Chondrocyte (in vitro differentiated cells): Measurements from ENCODE around the gene KCNA2. TPM values are rescaled to one million over a fixed set of nuclear protein-coding genes. Genes with fewer than 3 reads are reported as not detected.

Experiments
- DNase-seq: peaks from one replicate; pipeline ENCODE4 v3.0.0; 2021; ENCODE audit warnings: mixed read lengths, low spot score
- H3K27ac Mint-ChIP-seq: one replicate; pipeline ENCODE4 v1.8.0; 2021; ENCODE audit warnings: mild to moderate bottlenecking, moderate library complexity, mixed read lengths; ENCODE audit not compliant: unreplicated experiment
- H3K27me3 Mint-ChIP-seq: 2 replicates; pipeline ENCODE4 v1.8.0; 2021; ENCODE audit warnings: low read depth, mixed read lengths
- H3K36me3 Mint-ChIP-seq: 2 replicates; pipeline ENCODE4 v1.8.0; 2021; ENCODE audit warnings: low read depth, mixed read lengths
- H3K4me1 Mint-ChIP-seq: 2 replicates; pipeline ENCODE4 v1.8.0; 2021; ENCODE audit warnings: low read depth, mild to moderate bottlenecking, mixed read lengths
- H3K4me3 Mint-ChIP-seq: one replicate; pipeline ENCODE4 v1.8.0; 2021; ENCODE audit warnings: mild to moderate bottlenecking, moderate library complexity, mixed read lengths; ENCODE audit not compliant: unreplicated experiment
- H3K9me3 Mint-ChIP-seq: 2 replicates; pipeline ENCODE4 v1.8.0; 2021; ENCODE audit warnings: low read depth, mixed read lengths
- CTCF ChIP-seq: fragments of 200-600 bp; sonication (generic); IDR thresholded peaks from 2 replicates; pipeline ENCODE4 v1.5.0; 2021; ENCODE audit warnings: antibody characterized with exemption, mild to moderate bottlenecking, moderate library complexity
- total RNA-seq: library from RNA; stranded (reverse); gene quantifications from 3 replicates; pipeline ENCODE4 v1.2.1, GENCODE V29; 2021

The KCNA2 gene
- total RNA-seq, 1 donor from 2014 or later: 0.17 TPM

- peaks cover 6% of the 10 kb centered on the region for H3K4me1 Mint-ChIP-seq
- H3K9me3 Mint-ChIP-seq: no peaks in the 10 kb centered on the region
- no peak for TF ChIP-seq CTCF
Measured at GRCh38 chr1:110617589-110617988, 11.4 kb upstream of the KCNA2 start.

GRCh38 chr1:110617116-110617515, 11.0 kb upstream of the KCNA2 start:
- Mint-ChIP-seq H3K27ac (no peak overlapping the region), H3K27me3 (peaks cover 69% of the 10 kb centered on the region), H3K36me3 (no peaks in the 10 kb centered on the region), H3K4me1 (peaks cover 6% of the 10 kb centered on the region), H3K4me3 (no peak overlapping the region), H3K9me3 (no peaks in the 10 kb centered on the region)
- TF ChIP-seq CTCF: no peak
- DNase-seq: no peak

More at GRCh38 chr1:110617589-110617988, 11.4 kb upstream of the KCNA2 start:
- peaks cover 66% of the 10 kb centered on the region for H3K27me3 Mint-ChIP-seq
- no peak overlapping the region for H3K27ac Mint-ChIP-seq
- H3K36me3 Mint-ChIP-seq: no peaks in the 10 kb centered on the region
- DNase-seq: no peak
- H3K4me3 Mint-ChIP-seq: no peak overlapping the region

GRCh38 chr1:110616587-110616986, 10.4 kb upstream of the KCNA2 start:
- TF ChIP-seq CTCF: no peak
- no peaks in the 10 kb centered on the region for H3K36me3 Mint-ChIP-seq
- no peak for DNase-seq
- no peaks in the 10 kb centered on the region for H3K9me3 Mint-ChIP-seq
- H3K27ac Mint-ChIP-seq: no peak overlapping the region
- H3K4me3 Mint-ChIP-seq: no peak overlapping the region
- peaks cover 67% of the 10 kb centered on the region for H3K27me3 Mint-ChIP-seq
- H3K4me1 Mint-ChIP-seq: peaks cover 6% of the 10 kb centered on the region

- H3K9me3 Mint-ChIP-seq: no peaks in the 10 kb centered on the region
- H3K27me3 Mint-ChIP-seq: peaks cover 61% of the 10 kb centered on the region
- peak; percentile 83 for TF ChIP-seq CTCF
- no peaks in the 10 kb centered on the region for H3K36me3 Mint-ChIP-seq
- H3K4me3 Mint-ChIP-seq: no peak overlapping the region
- peaks cover 6% of the 10 kb centered on the region for H3K4me1 Mint-ChIP-seq
- DNase-seq: no peak
- no peak overlapping the region for H3K27ac Mint-ChIP-seq
Measured at GRCh38 chr1:110615548-110616130, 9.5 kb upstream of the KCNA2 start.

GRCh38 chr1:110612060-110612745, 6.0 kb upstream of the KCNA2 start:
- Mint-ChIP-seq H3K27me3 (peaks cover 58% of the 10 kb centered on the region), H3K9me3 (no peaks in the 10 kb centered on the region), H3K4me3 (no peak overlapping the region), H3K27ac (no peak overlapping the region), H3K4me1 (no peaks in the 10 kb centered on the region), H3K36me3 (no peaks in the 10 kb centered on the region)
- TF ChIP-seq CTCF: no peak
- no peak for DNase-seq
